NCI-H2107 (cell line): ENCODE measurements around the gene MAP7.

Experiments used
- DNase-seq: peaks from one replicate; lab custom pipeline; 2025; lab: John Stamatoyannopoulos, UW

MAP7 gene

GRCh38 chr6:136303516-136303915, 246.7 kb downstream of the MAP7 start:
- no peak for DNase-seq

- DNase-seq: no peak
Measured at GRCh38 chr6:136294621-136295020, 255.6 kb downstream of the MAP7 start.
